HG03342 (cell line): ENCODE results near the gene USP7.
"Not testable (repeated sequence)": the region's sequence is repeated elsewhere in the genome, so short reads cannot be mapped to it uniquely, and the experiment has no call there.

Source experiments
- ATAC-seq: cut with Tn5 transposase; IDR thresholded peaks from one replicate; pipeline ENCODE4 v1.9.1; 2021; ENCODE audit warnings: mild to moderate bottlenecking, moderate library complexity; ENCODE audit not compliant: unreplicated experiment

Gene USP7

GRCh38 chr16:8882725-8883377 is 80.9 kb downstream of the USP7 start:
- no peak for ATAC-seq

- ATAC-seq, result no peak
These were observed 81.6 kb downstream of the USP7 start, which contains the start of gene LITAFD for GRCh38 chr16:8882041-8882617. LITAFD (plus strand) TSS chr16:8882351; CDS start chr16:8884356, 2,005 bp downstream.

- no peak for ATAC-seq
These were observed 82.7 kb downstream of the USP7 start for GRCh38 chr16:8880839-8881510.

- ATAC-seq, result no peak
These were observed 85.2 kb downstream of the USP7 start for GRCh38 chr16:8878523-8878911.

- no peak for ATAC-seq
These were observed 85.7 kb downstream of the USP7 start for GRCh38 chr16:8877894-8878522.

- not testable (repeated sequence) for ATAC-seq
These were observed 88.4 kb downstream of the USP7 start for GRCh38 chr16:8875317-8875716.

- ATAC-seq, result no peak
These were observed 89.3 kb downstream of the USP7 start for GRCh38 chr16:8874388-8874787.

GRCh38 chr16:8873866-8874195 is 89.9 kb downstream of the USP7 start:
- not testable (repeated sequence) for ATAC-seq

GRCh38 chr16:8872967-8873865 is 90.5 kb downstream of the USP7 start:
- ATAC-seq, result no peak

GRCh38 chr16:8872071-8872470 is 91.6 kb downstream of the USP7 start:
- ATAC-seq, result no peak

GRCh38 chr16:8869988-8870241 is 93.8 kb downstream of the USP7 start:
- ATAC-seq, result not testable (repeated sequence)

GRCh38 chr16:8869212-8869987 is 94.3 kb downstream of the USP7 start:
- ATAC-seq, result no peak

GRCh38 chr16:8868416-8869211 is 95.1 kb downstream of the USP7 start, which contains the start of gene CARHSP1:
CARHSP1 (minus strand) TSS chr16:8869006; CDS start chr16:8859328, 9,678 bp downstream.
- peak; percentile 61 for ATAC-seq

GRCh38 chr16:8867932-8868415 is 95.7 kb downstream of the USP7 start:
- ATAC-seq, result no peak

- ATAC-seq, result no peak
These were observed 96.3 kb downstream of the USP7 start for GRCh38 chr16:8867216-8867931.

- no peak for ATAC-seq
These were observed 96.9 kb downstream of the USP7 start for GRCh38 chr16:8866884-8867215.

GRCh38 chr16:8866118-8866883 is 97.4 kb downstream of the USP7 start:
- no peak for ATAC-seq
